Measurements from ENCODE around the gene GYS1.

The GYS1 gene

GRCh38 chr19:49004964-49005614 is 12.0 kb upstream of the GYS1 start:
- Histone ChIP-seq H3K27ac (ENCODE audit: insufficient read depth, low read depth, low read length, poor library complexity, severe bottlenecking) (no peak overlapping the region), H3K27me3 (ENCODE audit: control insufficient read depth, insufficient read depth, low read length, poor library complexity, severe bottlenecking) (no peaks in the 10 kb centered on the region), H3K4me3 (ENCODE audit: insufficient read depth, low read depth, low read length) (no peak overlapping the region), H3K36me3 (ENCODE audit: control insufficient read depth, insufficient read depth, low read length) (peaks cover 21% of the 10 kb centered on the region), H3K4me1 (ENCODE audit: control insufficient read depth, insufficient read depth, low read length) (no peaks in the 10 kb centered on the region), H3K9me3 (ENCODE audit: control insufficient read depth, low read length) (no peaks in the 10 kb centered on the region)
- WGBS, 2 experiments = 94 to 98% methylated on average over 7 of the region's 7 CpGs

GRCh38 chr19:49004133-49004532 is 11.0 kb upstream of the GYS1 start:
- Histone ChIP-seq H3K27ac (ENCODE audit: insufficient read depth, low read depth, low read length, poor library complexity, severe bottlenecking) (no peak overlapping the region), H3K9me3 (ENCODE audit: control insufficient read depth, low read length) (no peaks in the 10 kb centered on the region), H3K36me3 (ENCODE audit: control insufficient read depth, insufficient read depth, low read length) (peaks cover 21% of the 10 kb centered on the region), H3K27me3 (ENCODE audit: control insufficient read depth, insufficient read depth, low read length, poor library complexity, severe bottlenecking) (no peaks in the 10 kb centered on the region), H3K4me1 (ENCODE audit: control insufficient read depth, insufficient read depth, low read length) (no peaks in the 10 kb centered on the region), H3K4me3 (ENCODE audit: insufficient read depth, low read depth, low read length) (no peak overlapping the region)
- 96 to 98% methylated on average over 15 of the region's 15 CpGs for WGBS, 2 experiments

GRCh38 chr19:48999481-49000325 is 6.6 kb upstream of the GYS1 start:
- Histone ChIP-seq H3K27ac (ENCODE audit: insufficient read depth, low read depth, low read length, poor library complexity, severe bottlenecking) (no peak overlapping the region), H3K27me3 (ENCODE audit: control insufficient read depth, insufficient read depth, low read length, poor library complexity, severe bottlenecking) (no peaks in the 10 kb centered on the region), H3K4me3 (ENCODE audit: insufficient read depth, low read depth, low read length) (no peak overlapping the region), H3K4me1 (ENCODE audit: control insufficient read depth, insufficient read depth, low read length) (peaks cover 1% of the 10 kb centered on the region), H3K36me3 (ENCODE audit: control insufficient read depth, insufficient read depth, low read length) (peaks cover 7% of the 10 kb centered on the region), H3K9me3 (ENCODE audit: control insufficient read depth, low read length) (no peaks in the 10 kb centered on the region)
- 46 to 48% methylated on average over 15 to 16 of the region's 16 CpGs for WGBS, 2 experiments

DNA sequence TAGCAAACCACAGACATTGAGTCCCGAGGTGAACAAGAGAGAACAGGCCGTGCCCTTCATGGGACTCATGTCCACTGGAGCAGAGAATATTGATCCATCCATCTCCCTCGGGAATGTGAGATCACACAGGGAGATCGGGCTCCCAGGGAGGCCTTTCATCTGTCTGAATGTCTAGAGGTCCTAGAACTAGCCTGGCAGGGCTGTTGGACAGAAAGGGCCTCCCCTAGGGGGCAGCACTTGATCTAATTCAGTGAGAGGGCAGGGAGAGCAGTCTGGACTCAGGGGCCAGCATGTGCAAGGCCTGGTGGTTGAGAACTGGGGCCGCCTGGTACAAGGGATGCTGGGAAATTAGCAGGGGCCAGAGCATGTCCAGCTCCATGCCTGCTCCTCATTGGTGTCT is 4.9 kb upstream of the GYS1 start:
- H3K4me3 ChIP-seq (ENCODE audit: insufficient read depth, low read depth, low read length) = no peak overlapping the region
- no peak overlapping the region for H3K27ac ChIP-seq (ENCODE audit: insufficient read depth, low read depth, low read length, poor library complexity, severe bottlenecking)
- no peaks in the 10 kb centered on the region for H3K27me3 ChIP-seq (ENCODE audit: control insufficient read depth, insufficient read depth, low read length, poor library complexity, severe bottlenecking)
- H3K4me1 ChIP-seq (ENCODE audit: control insufficient read depth, insufficient read depth, low read length) = peaks cover 7% of the 10 kb centered on the region
- no peaks in the 10 kb centered on the region for H3K9me3 ChIP-seq (ENCODE audit: control insufficient read depth, low read length)
- no peaks in the 10 kb centered on the region for H3K36me3 ChIP-seq (ENCODE audit: control insufficient read depth, insufficient read depth, low read length)
- 86 to 88% methylated on average over 5 of the region's 5 CpGs for WGBS, 2 experiments

- no peaks in the 10 kb centered on the region for H3K36me3 ChIP-seq (ENCODE audit: control insufficient read depth, insufficient read depth, low read length)
- H3K9me3 ChIP-seq (ENCODE audit: control insufficient read depth, low read length) = no peaks in the 10 kb centered on the region
- no peaks in the 10 kb centered on the region for H3K27me3 ChIP-seq (ENCODE audit: control insufficient read depth, insufficient read depth, low read length, poor library complexity, severe bottlenecking)
- H3K4me1 ChIP-seq (ENCODE audit: control insufficient read depth, insufficient read depth, low read length) = peaks cover 17% of the 10 kb centered on the region
- no peak overlapping the region for H3K27ac ChIP-seq (ENCODE audit: insufficient read depth, low read depth, low read length, poor library complexity, severe bottlenecking)
- 4% methylated on average over 13 of the region's 13 CpGs for WGBS, 2 experiments
- peak overlapping the region; percentile 73 for H3K4me3 ChIP-seq (ENCODE audit: insufficient read depth, low read depth, low read length)
These were observed 902 bp upstream of the GYS1 start for GRCh38 chr19:48994035-48994386.

DNA sequence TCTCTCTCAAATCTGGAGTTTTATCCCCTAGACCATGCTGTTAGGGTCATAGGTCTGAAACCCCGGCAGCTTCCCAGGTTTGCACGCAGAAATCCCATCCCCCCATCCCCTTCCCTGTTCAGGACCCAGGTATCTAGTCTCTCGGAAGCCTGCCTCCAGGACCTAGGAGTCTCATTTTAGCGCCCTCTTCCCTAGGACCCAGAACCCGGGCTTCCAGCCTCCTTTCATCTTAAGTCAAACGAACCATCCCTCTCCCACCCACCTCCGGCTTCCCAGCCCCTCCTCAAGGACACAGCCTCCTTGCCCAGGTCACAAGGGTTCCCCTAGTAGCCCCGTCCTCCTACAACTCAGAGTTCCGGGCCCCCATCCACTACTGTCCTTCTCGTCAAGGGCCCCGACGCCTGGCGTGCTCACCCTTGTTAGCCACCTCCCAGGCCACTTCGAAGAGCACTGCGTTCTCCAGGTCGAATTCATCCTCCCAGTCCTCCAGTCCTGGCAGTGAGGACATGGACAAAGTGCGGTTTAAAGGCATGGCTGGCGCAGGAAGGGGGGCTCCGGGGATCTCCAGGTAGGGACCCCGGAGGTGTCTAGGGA is 431 bp downstream of the GYS1 start:
- Histone ChIP-seq H3K27me3 (ENCODE audit: control insufficient read depth, insufficient read depth, low read length, poor library complexity, severe bottlenecking) (no peaks in the 10 kb centered on the region), H3K4me1 (ENCODE audit: control insufficient read depth, insufficient read depth, low read length) (peaks cover 17% of the 10 kb centered on the region), H3K36me3 (ENCODE audit: control insufficient read depth, insufficient read depth, low read length) (peaks cover 8% of the 10 kb centered on the region), H3K27ac (ENCODE audit: insufficient read depth, low read depth, low read length, poor library complexity, severe bottlenecking) (peak overlapping the region; percentile 71), H3K4me3 (ENCODE audit: insufficient read depth, low read depth, low read length) (peak overlapping the region; percentile 73), H3K9me3 (ENCODE audit: control insufficient read depth, low read length) (no peaks in the 10 kb centered on the region)
- WGBS, 2 experiments = 1% methylated on average over 20 of the region's 20 CpGs

DNA sequence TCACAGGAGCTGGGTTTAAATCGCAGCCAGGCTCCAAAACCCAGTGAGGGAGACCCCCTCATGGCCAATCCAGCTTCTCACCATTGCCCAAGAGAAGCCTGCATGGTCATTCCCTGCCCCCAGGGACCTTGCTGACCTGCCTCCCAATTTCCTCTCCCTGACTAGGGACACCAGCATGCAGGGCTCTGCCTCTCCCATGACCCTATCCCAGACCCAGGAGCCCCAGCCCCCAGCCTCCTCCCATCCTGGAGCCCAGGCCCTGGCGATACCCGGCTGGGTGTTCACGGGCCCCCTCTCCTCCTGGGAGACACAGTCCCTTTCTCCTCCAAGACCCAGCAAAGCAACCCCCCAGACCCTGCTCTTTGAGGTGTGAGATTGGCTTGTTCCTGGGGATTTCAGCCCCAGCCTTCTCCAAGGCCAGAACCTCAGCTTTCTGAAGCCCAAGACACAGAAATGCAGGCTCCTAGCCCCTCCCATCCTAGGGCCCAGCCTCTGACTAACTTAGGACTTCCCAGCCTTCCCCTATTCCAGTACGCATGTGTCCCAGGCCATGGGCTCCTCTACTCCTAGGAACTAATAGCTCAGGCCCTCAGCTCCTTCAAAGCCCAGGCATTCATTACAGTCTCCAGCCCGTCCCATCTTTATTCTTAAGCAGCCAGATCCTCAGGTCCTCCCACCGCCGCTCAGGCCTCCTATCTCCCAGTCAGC is 1.1 kb downstream of the GYS1 start:
- Histone ChIP-seq H3K27me3 (ENCODE audit: control insufficient read depth, insufficient read depth, low read length, poor library complexity, severe bottlenecking) (no peaks in the 10 kb centered on the region), H3K27ac (ENCODE audit: insufficient read depth, low read depth, low read length, poor library complexity, severe bottlenecking) (peak overlapping the region; percentile 71), H3K36me3 (ENCODE audit: control insufficient read depth, insufficient read depth, low read length) (peaks cover 8% of the 10 kb centered on the region), H3K4me3 (ENCODE audit: insufficient read depth, low read depth, low read length) (peak overlapping the region; percentile 73), H3K9me3 (ENCODE audit: control insufficient read depth, low read length) (no peaks in the 10 kb centered on the region), H3K4me1 (ENCODE audit: control insufficient read depth, insufficient read depth, low read length) (peaks cover 17% of the 10 kb centered on the region)
- WGBS, 2 experiments = 42 to 43% methylated on average over 8 of the region's 8 CpGs

- Histone ChIP-seq H3K36me3 (ENCODE audit: control insufficient read depth, insufficient read depth, low read length) (peaks cover 8% of the 10 kb centered on the region), H3K27ac (ENCODE audit: insufficient read depth, low read depth, low read length, poor library complexity, severe bottlenecking) (no peak overlapping the region), H3K4me1 (ENCODE audit: control insufficient read depth, insufficient read depth, low read length) (peaks cover 17% of the 10 kb centered on the region), H3K9me3 (ENCODE audit: control insufficient read depth, low read length) (no peaks in the 10 kb centered on the region), H3K4me3 (ENCODE audit: insufficient read depth, low read depth, low read length) (no peak overlapping the region), H3K27me3 (ENCODE audit: control insufficient read depth, insufficient read depth, low read length, poor library complexity, severe bottlenecking) (no peaks in the 10 kb centered on the region)
- 94% methylated on average over 22 of the region's 22 CpGs for WGBS, 2 experiments
These were observed 2.0 kb downstream of the GYS1 start for GRCh38 chr19:48991011-48991609.

- Histone ChIP-seq H3K4me3 (ENCODE audit: insufficient read depth, low read depth, low read length) (no peak overlapping the region), H3K36me3 (ENCODE audit: control insufficient read depth, insufficient read depth, low read length) (peaks cover 8% of the 10 kb centered on the region), H3K9me3 (ENCODE audit: control insufficient read depth, low read length) (no peaks in the 10 kb centered on the region), H3K4me1 (ENCODE audit: control insufficient read depth, insufficient read depth, low read length) (peaks cover 17% of the 10 kb centered on the region), H3K27me3 (ENCODE audit: control insufficient read depth, insufficient read depth, low read length, poor library complexity, severe bottlenecking) (no peaks in the 10 kb centered on the region), H3K27ac (ENCODE audit: insufficient read depth, low read depth, low read length, poor library complexity, severe bottlenecking) (no peak overlapping the region)
- 85 to 90% methylated on average over 4 of the region's 4 CpGs for WGBS, 2 experiments
These were observed 2.7 kb downstream of the GYS1 start for GRCh38 chr19:48990400-48990799.

All from ectodermal cell (in vitro differentiated cells).